ENCODE results near the gene HPCAL1.

GRCh38 chr2:10267036-10267435, 35.7 kb upstream of the HPCAL1 start:
- TF ChIP-seq CTCF (IDR thresholded peaks at IDR 0.05) (no peak), POLR2A (IDR thresholded peaks at IDR 0.05) (no peak)
